ENCODE measurements around the gene METTL21A.

DNA sequence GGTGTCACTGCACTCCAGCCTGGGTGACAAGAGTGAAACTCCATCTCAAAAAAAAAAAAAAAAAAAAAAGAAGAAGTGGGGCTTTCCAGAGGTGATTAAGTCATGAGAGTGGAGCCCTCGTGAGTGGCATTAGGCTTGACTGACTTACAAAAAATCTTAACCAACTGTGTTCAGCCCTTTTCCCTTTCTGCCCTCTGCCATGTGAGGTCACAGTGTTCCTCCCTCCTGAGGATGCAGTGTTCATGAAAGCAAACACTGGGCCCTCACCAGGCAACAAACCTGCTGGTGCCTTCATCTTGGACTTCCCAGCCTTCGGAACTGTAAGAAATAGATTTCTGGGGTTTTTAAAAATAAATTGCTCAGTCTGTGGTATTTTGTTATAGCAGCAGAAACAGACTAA is 37.0 kb upstream of the METTL21A start:
- TF ChIP-seq, protein P1, sequence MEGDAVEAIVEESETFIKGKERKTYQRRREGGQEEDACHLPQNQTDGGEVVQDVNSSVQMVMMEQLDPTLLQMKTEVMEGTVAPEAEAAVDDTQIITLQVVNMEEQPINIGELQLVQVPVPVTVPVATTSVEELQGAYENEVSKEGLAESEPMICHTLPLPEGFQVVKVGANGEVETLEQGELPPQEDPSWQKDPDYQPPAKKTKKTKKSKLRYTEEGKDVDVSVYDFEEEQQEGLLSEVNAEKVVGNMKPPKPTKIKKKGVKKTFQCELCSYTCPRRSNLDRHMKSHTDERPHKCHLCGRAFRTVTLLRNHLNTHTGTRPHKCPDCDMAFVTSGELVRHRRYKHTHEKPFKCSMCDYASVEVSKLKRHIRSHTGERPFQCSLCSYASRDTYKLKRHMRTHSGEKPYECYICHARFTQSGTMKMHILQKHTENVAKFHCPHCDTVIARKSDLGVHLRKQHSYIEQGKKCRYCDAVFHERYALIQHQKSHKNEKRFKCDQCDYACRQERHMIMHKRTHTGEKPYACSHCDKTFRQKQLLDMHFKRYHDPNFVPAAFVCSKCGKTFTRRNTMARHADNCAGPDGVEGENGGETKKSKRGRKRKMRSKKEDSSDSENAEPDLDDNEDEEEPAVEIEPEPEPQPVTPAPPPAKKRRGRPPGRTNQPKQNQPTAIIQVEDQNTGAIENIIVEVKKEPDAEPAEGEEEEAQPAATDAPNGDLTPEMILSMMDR (IDR thresholded peaks at IDR 0.05) = no peak
- no peak for TF ChIP-seq POLR2AphosphoS5 (IDR thresholded peaks at IDR 0.05; ENCODE audit: low read depth, low read length)
- TF ChIP-seq, protein P2, sequence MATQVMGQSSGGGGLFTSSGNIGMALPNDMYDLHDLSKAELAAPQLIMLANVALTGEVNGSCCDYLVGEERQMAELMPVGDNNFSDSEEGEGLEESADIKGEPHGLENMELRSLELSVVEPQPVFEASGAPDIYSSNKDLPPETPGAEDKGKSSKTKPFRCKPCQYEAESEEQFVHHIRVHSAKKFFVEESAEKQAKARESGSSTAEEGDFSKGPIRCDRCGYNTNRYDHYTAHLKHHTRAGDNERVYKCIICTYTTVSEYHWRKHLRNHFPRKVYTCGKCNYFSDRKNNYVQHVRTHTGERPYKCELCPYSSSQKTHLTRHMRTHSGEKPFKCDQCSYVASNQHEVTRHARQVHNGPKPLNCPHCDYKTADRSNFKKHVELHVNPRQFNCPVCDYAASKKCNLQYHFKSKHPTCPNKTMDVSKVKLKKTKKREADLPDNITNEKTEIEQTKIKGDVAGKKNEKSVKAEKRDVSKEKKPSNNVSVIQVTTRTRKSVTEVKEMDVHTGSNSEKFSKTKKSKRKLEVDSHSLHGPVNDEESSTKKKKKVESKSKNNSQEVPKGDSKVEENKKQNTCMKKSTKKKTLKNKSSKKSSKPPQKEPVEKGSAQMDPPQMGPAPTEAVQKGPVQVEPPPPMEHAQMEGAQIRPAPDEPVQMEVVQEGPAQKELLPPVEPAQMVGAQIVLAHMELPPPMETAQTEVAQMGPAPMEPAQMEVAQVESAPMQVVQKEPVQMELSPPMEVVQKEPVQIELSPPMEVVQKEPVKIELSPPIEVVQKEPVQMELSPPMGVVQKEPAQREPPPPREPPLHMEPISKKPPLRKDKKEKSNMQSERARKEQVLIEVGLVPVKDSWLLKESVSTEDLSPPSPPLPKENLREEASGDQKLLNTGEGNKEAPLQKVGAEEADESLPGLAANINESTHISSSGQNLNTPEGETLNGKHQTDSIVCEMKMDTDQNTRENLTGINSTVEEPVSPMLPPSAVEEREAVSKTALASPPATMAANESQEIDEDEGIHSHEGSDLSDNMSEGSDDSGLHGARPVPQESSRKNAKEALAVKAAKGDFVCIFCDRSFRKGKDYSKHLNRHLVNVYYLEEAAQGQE (IDR thresholded peaks at IDR 0.05; ENCODE audit: insufficient read depth in 1 of 2, low read depth in 2 of 2, low read length in 1 of 2) = no peak
- TF ChIP-seq TCF7L2 (IDR thresholded peaks at IDR 0.05; ENCODE audit: low read depth, low read length) = no peak
